Measurements from ENCODE around the gene RHOB.
"Not testable (repeated sequence)": the region's sequence is repeated elsewhere in the genome, so short reads cannot be mapped to it uniquely, and the experiment has no call there.

RHOB gene

DNA sequence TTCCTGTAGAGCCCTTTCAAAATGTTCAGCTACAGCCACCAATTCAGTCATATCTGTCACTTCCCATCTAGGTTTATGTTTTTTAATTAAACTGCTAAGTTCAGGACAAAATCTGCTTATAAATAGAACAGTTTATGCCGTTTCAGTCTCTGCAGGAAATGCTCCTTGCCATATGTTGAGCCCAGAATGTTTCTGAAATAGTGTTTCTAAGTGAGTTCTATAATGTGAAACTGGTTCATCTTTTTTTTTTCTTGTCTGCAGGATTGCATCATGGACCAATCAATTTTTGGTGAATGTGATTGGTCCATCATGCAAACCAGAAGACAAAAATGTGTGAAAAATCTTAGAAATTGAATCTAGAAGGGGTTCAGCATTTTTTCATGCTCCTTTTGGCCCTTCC, 30.2 kb upstream of the RHOB start:
- TF ChIP-seq, protein P1, sequence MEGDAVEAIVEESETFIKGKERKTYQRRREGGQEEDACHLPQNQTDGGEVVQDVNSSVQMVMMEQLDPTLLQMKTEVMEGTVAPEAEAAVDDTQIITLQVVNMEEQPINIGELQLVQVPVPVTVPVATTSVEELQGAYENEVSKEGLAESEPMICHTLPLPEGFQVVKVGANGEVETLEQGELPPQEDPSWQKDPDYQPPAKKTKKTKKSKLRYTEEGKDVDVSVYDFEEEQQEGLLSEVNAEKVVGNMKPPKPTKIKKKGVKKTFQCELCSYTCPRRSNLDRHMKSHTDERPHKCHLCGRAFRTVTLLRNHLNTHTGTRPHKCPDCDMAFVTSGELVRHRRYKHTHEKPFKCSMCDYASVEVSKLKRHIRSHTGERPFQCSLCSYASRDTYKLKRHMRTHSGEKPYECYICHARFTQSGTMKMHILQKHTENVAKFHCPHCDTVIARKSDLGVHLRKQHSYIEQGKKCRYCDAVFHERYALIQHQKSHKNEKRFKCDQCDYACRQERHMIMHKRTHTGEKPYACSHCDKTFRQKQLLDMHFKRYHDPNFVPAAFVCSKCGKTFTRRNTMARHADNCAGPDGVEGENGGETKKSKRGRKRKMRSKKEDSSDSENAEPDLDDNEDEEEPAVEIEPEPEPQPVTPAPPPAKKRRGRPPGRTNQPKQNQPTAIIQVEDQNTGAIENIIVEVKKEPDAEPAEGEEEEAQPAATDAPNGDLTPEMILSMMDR (IDR thresholded peaks at IDR 0.05; ENCODE audit: low read depth, low read length), result no peak
- no peak overlapping the region for H3K4me3 ChIP-seq (ENCODE audit: low read depth, low read length)

GRCh38 chr2:20417230-20417821, 29.5 kb upstream of the RHOB start:
- H3K4me3 ChIP-seq (ENCODE audit: low read depth, low read length), result not testable (repeated sequence)

DNA sequence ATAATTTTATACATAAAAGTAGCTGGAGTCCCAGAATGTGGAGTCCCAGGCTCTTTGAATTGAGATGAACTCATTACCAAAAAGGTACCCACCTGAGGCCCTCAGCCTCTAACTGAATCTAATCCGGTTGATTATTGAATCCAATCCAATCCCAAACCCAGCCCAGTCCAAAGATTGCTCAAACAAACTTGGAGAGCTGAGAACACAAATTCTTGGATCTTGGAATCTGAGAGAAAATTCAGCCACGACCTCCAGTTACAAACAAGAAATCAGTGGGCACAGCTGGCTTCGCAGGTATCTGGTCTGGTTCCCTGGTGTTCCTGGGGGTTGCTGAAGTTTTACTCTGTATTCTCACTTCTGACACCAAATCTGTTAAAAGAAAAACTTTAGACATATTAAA, 28.4 kb upstream of the RHOB start:
- TF ChIP-seq, protein P1 (IDR thresholded peaks at IDR 0.05; ENCODE audit: low read depth, low read length), result no peak

GRCh38 chr2:20419007-20419576, 27.8 kb upstream of the RHOB start:
- H3K4me3 ChIP-seq (ENCODE audit: low read depth, low read length), result peak overlapping the region; percentile 25; the same call in 1 of the 2 replicates
- TF ChIP-seq, protein P1 (IDR thresholded peaks at IDR 0.05; ENCODE audit: low read depth, low read length), result no peak

More for the DNA sequence above, 28.4 kb upstream of the RHOB start:
- no peak overlapping the region for H3K4me3 ChIP-seq (ENCODE audit: low read depth, low read length)

- TF ChIP-seq, protein P1 (IDR thresholded peaks at IDR 0.05; ENCODE audit: low read depth, low read length), result no peak
- no peak overlapping the region for H3K4me3 ChIP-seq (ENCODE audit: low read depth, low read length)
Observed at GRCh38 chr2:20419752-20420151, 27.1 kb upstream of the RHOB start.

GRCh38 chr2:20421336-20421987, 25.4 kb upstream of the RHOB start:
- H3K4me3 ChIP-seq (ENCODE audit: low read depth, low read length), result no peak overlapping the region
- TF ChIP-seq, protein P1 (IDR thresholded peaks at IDR 0.05; ENCODE audit: low read depth, low read length), result no peak

DNA sequence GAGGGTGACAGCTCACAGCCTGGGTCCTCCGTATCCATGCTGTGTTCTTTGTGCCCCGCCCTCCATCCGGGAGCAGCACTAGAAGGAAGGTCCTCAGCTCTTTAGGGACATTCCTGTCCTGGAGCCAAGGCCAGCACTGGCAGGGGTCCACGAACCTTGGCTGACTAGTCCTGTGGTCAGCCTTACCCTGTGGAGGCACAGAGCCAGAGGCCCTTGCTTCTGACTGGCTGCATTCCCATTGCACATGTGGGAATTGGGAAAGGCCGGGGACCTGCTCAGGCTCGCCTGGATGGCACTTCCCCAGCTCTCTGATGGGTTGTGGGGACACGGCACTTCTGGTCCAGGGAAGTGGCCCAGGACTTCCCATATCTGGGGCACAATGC, 24.9 kb upstream of the RHOB start:
- TF ChIP-seq, protein P1 (IDR thresholded peaks at IDR 0.05; ENCODE audit: low read depth, low read length), result no peak

More for the DNA sequence above, 24.9 kb upstream of the RHOB start:
- H3K4me3 ChIP-seq (ENCODE audit: low read depth, low read length), result no peak overlapping the region
